GM21737 (cell line): ENCODE data around the gene WSCD2.

Source experiments
- ATAC-seq: cut with Tn5 transposase; IDR thresholded peaks from one replicate; pipeline ENCODE4 v1.9.1; 2021; ENCODE audit warnings: mild to moderate bottlenecking, moderate library complexity; ENCODE audit not compliant: unreplicated experiment

Gene WSCD2

GRCh38 chr12:108231109-108231905, 102.2 kb downstream of the WSCD2 start:
- ATAC-seq, result no peak

GRCh38 chr12:108231909-108232434, 102.9 kb downstream of the WSCD2 start:
- ATAC-seq, result no peak

- ATAC-seq, result no peak
Measured at GRCh38 chr12:108232565-108232964, 103.5 kb downstream of the WSCD2 start.

GRCh38 chr12:108234158-108234557, 105.1 kb downstream of the WSCD2 start:
- ATAC-seq, result no peak

- ATAC-seq, result no peak
Measured at GRCh38 chr12:108235197-108235984, 106.3 kb downstream of the WSCD2 start.

- ATAC-seq, result no peak
Measured at GRCh38 chr12:108235985-108236263, 106.8 kb downstream of the WSCD2 start.

- no peak for ATAC-seq
Measured at GRCh38 chr12:108236366-108236765, 107.3 kb downstream of the WSCD2 start.

- ATAC-seq, result no peak
Measured at GRCh38 chr12:108237272-108237671, 108.2 kb downstream of the WSCD2 start.

GRCh38 chr12:108238474-108238873, 109.4 kb downstream of the WSCD2 start:
- ATAC-seq, result no peak

GRCh38 chr12:108239378-108239777, 110.3 kb downstream of the WSCD2 start:
- ATAC-seq, result no peak

- ATAC-seq, result no peak
Measured at GRCh38 chr12:108240027-108240785, 111.1 kb downstream of the WSCD2 start.

GRCh38 chr12:108240928-108241327, 111.8 kb downstream of the WSCD2 start:
- no peak for ATAC-seq

- no peak for ATAC-seq
Measured at GRCh38 chr12:108241986-108242703, 113.1 kb downstream of the WSCD2 start.

- no peak for ATAC-seq
Measured at GRCh38 chr12:108247130-108247529, 118.0 kb downstream of the WSCD2 start.

- ATAC-seq, result no peak
Measured at GRCh38 chr12:108248011-108248410, 118.9 kb downstream of the WSCD2 start.

- ATAC-seq, result no peak
Measured at GRCh38 chr12:108252523-108252922, 123.4 kb downstream of the WSCD2 start.

GRCh38 chr12:108253540-108253939, 124.5 kb downstream of the WSCD2 start:
- ATAC-seq, result no peak

GRCh38 chr12:108254030-108254429, 124.9 kb downstream of the WSCD2 start:
- ATAC-seq, result no peak

- no peak for ATAC-seq
Measured at GRCh38 chr12:108254517-108255251, 125.6 kb downstream of the WSCD2 start.

GRCh38 chr12:108255252-108255602, 126.1 kb downstream of the WSCD2 start:
- ATAC-seq, result no peak
